GM23248 (cell line): ENCODE measurements around the gene GLE1. TPM values are rescaled to one million over a fixed set of nuclear protein-coding genes. Genes with fewer than 3 reads are reported as not detected.
A peak's percentile ranks its signal among the peaks of the same experiment; 100 is the strongest.

Experiments used
- DNase-seq: peaks from one replicate; pipeline ENCODE4 v3.0.0-alpha.2; 2015
- H2AFZ ChIP-seq: fragments of 200-600 bp; sonication (generic); 2 replicates; pipeline ENCODE4 v1.6.1; 2016; ENCODE audit warnings: antibody characterized with exemption
- H3F3A ChIP-seq: fragments of 200-600 bp; sonication (generic); 2 replicates; pipeline ENCODE4 v1.6.1; 2016; ENCODE audit warnings: mild to moderate bottlenecking, antibody characterized with exemption, mixed run types; ENCODE audit not compliant: insufficient read depth
- H3K27ac ChIP-seq: fragments of 200-600 bp; sonication (generic); 2 replicates; pipeline ENCODE4 v1.5.1; 2016; ENCODE audit warnings: mild to moderate bottlenecking
- H3K27me3 ChIP-seq: fragments of 200-600 bp; sonication (generic); replicated peaks from 2 replicates; pipeline ENCODE4 v1.6.1; 2016; ENCODE audit warnings: mild to moderate bottlenecking; ENCODE audit not compliant: insufficient read depth
- H3K36me3 ChIP-seq: fragments of 200-600 bp; sonication (generic); 2 replicates; pipeline ENCODE4 v1.6.1; 2016; ENCODE audit warnings: low read depth, mild to moderate bottlenecking
- H3K4me1 ChIP-seq: fragments of 200-600 bp; sonication (generic); 2 replicates; pipeline ENCODE4 v1.6.1; 2016; ENCODE audit warnings: mild to moderate bottlenecking; ENCODE audit not compliant: insufficient read depth
- H3K4me2 ChIP-seq: fragments of 200-600 bp; sonication (generic); one replicate; pipeline ENCODE4 v1.6.1; 2016; ENCODE audit warnings: mild to moderate bottlenecking; ENCODE audit not compliant: unreplicated experiment
- H3K4me3 ChIP-seq: fragments of 200-600 bp; sonication (generic); 2 replicates; pipeline ENCODE4 v1.5.1; 2016; ENCODE audit warnings: mild to moderate bottlenecking
- H3K79me2 ChIP-seq: fragments of 200-600 bp; sonication (generic); 2 replicates; pipeline ENCODE4 v1.6.1; 2016; ENCODE audit warnings: mild to moderate bottlenecking; ENCODE audit not compliant: insufficient read depth
- H3K9ac ChIP-seq: fragments of 200-600 bp; sonication (generic); 2 replicates; pipeline ENCODE4 v1.6.1; 2016; ENCODE audit warnings: mild to moderate bottlenecking
- H3K9me2 ChIP-seq: fragments of 200-600 bp; sonication (generic); 2 replicates; pipeline ENCODE4 v1.6.1; 2016; ENCODE audit warnings: mixed run types, mild to moderate bottlenecking, moderate library complexity; ENCODE audit not compliant: insufficient read depth
- H3K9me3 ChIP-seq: fragments of 200-600 bp; sonication (generic); one replicate; pipeline ENCODE4 v1.6.1; 2017; ENCODE audit warnings: low read depth
- H4K20me1 ChIP-seq: fragments of 200-600 bp; sonication (generic); 2 replicates; pipeline ENCODE4 v1.6.0; 2016; ENCODE audit not compliant: insufficient read depth
- EZH2 ChIP-seq: fragments of 200-600 bp; sonication (generic); IDR thresholded peaks from 2 replicates; pipeline ENCODE4 v1.6.1; 2018; ENCODE audit warnings: antibody characterized with exemption, mild to moderate bottlenecking; ENCODE audit not compliant: insufficient read depth, poor library complexity, severe bottlenecking
- EZH2phosphoT487 ChIP-seq: fragments of 200-600 bp; sonication (generic); IDR thresholded peaks from 2 replicates; pipeline ENCODE4 v1.6.1; 2018; ENCODE audit warnings: antibody characterized with exemption, moderate library complexity, mild to moderate bottlenecking, low read depth; ENCODE audit not compliant: insufficient read depth
- WGBS, 2 experiments: methylation state at CpG; one replicate each; pipeline ENCODE4 v1.1.6; 2015 to 2017; ENCODE audit warnings: low lambda C conversion rate in 2 of 2, low coverage in 1 of 2; ENCODE audit errors: missing lambda C conversion rate in 2 of 2; 5-methylcytosine and 5-hydroxymethylcytosine counted together
- in situ Hi-C: fragments of 300-500 bp; cut with MboI; formaldehyde crosslinking; loops from 2 replicates; pipeline ENCODE4 v1.15.0; 2020
- polyA plus RNA-seq: library from polyadenylated mRNA; unstranded; fragments of >200 nt; fragmentation: Nextera tagmentation; extraction: Ambion mirVana; gene quantifications from 2 replicates; pipeline ENCODE4 v1.2.1, GENCODE V29; 2016
- total RNA-seq: library from RNA; depleted of rRNA; stranded (reverse); fragments of >200 nt; shearing (Covaris generic); gene quantifications from 2 replicates; pipeline ENCODE4 v1.2.3, GENCODE V29; 2014

Gene GLE1
- total and polyA plus RNA-seq, 2 experiments from 2014 or later: 18.1 to 27.1 TPM

DNA sequence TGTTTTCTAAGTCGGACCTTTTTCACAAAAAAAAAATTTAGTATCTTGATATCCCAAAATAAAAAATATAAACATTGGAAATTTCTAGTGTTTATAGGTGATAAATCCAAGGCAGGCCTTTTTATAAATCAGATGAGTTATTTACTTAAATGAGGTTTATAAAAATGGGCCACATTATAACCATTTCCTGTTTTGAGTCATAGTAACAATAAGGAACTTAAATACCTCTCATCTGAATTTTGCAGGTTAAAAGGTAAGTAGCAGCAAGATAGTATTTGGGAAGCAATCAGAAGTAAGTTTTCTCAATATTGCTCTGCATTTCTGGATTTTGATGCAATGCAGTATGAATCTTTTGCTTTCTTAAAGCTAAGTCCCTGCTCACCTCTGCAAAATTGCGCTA is 51.8 kb downstream of the GLE1 start:
- peaks cover 86% of the 10 kb centered on the region for H3K79me2 ChIP-seq
- no peaks in the 10 kb centered on the region for H3K9me2 ChIP-seq
- no peaks in the 10 kb centered on the region for H3K36me3 ChIP-seq
- in situ Hi-C loops: no loop called here
- no peak overlapping the region for H3K9ac ChIP-seq
- no peak for TF ChIP-seq EZH2
- TF ChIP-seq EZH2phosphoT487: no peak
- no peak overlapping the region for H3K27ac ChIP-seq
- H3K4me1 ChIP-seq: peaks cover 59% of the 10 kb centered on the region
- H3F3A ChIP-seq: peaks cover 79% of the 10 kb centered on the region
- H3K9me3 ChIP-seq: no peaks in the 10 kb centered on the region
- H3K4me2 ChIP-seq: no peak overlapping the region
- 77 to 79% methylated on average over 2 of the region's 2 CpGs for WGBS, 2 experiments
- no peak for DNase-seq
- no peaks in the 10 kb centered on the region for H3K27me3 ChIP-seq
- peak overlapping the region; percentile 90; the same call in 1 of the 2 replicates for H3K4me3 ChIP-seq
- no peak overlapping the region for H2AFZ ChIP-seq
- H4K20me1 ChIP-seq: peaks cover 47% of the 10 kb centered on the region

DNA sequence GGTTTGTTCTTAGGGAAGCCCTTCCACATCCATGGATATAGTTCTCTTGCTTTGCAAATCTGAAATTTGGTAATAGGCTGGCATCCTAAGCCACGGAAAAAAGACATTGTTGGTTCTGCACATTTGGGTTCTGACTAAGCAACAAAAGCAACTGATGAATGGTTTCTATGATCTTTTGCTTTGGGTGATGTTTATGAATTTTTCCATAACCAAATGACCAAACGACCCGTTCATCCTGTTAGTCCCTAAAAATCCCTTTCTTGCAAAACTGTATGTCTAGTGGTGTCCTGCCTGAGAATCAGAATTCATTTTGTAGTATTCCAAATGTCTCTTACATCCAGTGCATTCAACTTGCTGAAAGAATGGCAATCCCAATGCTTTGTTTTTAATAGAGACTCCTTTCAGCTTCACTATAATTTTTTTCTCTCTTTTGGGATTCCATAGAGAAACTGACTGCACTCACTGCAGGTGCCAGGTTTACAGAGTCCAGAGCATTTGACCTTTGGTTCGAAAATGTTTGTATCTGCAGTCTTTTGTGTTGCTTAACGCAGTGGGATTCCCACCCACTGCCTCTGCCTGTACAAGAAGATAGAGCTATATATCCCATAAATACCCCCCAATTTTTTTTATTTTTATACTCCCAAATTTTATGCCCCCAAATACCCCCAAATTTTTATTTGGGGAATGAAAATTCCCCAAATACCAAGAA is 52.6 kb downstream of the GLE1 start:
- Histone ChIP-seq H3K4me3 (no peak overlapping the region), H3K4me2 (peak overlapping the region; percentile 11), H3K27ac (no peak overlapping the region), H3K9me3 (no peaks in the 10 kb centered on the region), H2AFZ (no peak overlapping the region), H3K36me3 (peaks cover 4% of the 10 kb centered on the region; the same call in 1 of the 2 replicates), H3K27me3 (no peaks in the 10 kb centered on the region), H3F3A (peaks cover 73% of the 10 kb centered on the region), H3K9ac (no peak overlapping the region), H3K9me2 (no peaks in the 10 kb centered on the region), H4K20me1 (peaks cover 52% of the 10 kb centered on the region), H3K79me2 (peaks cover 94% of the 10 kb centered on the region), H3K4me1 (peaks cover 54% of the 10 kb centered on the region)
- in situ Hi-C loops: no loop called here
- 79 to 83% methylated on average over 5 of the region's 5 CpGs for WGBS, 2 experiments
- TF ChIP-seq EZH2phosphoT487 (no peak), EZH2 (no peak)
- peak; percentile 17 for DNase-seq

DNA sequence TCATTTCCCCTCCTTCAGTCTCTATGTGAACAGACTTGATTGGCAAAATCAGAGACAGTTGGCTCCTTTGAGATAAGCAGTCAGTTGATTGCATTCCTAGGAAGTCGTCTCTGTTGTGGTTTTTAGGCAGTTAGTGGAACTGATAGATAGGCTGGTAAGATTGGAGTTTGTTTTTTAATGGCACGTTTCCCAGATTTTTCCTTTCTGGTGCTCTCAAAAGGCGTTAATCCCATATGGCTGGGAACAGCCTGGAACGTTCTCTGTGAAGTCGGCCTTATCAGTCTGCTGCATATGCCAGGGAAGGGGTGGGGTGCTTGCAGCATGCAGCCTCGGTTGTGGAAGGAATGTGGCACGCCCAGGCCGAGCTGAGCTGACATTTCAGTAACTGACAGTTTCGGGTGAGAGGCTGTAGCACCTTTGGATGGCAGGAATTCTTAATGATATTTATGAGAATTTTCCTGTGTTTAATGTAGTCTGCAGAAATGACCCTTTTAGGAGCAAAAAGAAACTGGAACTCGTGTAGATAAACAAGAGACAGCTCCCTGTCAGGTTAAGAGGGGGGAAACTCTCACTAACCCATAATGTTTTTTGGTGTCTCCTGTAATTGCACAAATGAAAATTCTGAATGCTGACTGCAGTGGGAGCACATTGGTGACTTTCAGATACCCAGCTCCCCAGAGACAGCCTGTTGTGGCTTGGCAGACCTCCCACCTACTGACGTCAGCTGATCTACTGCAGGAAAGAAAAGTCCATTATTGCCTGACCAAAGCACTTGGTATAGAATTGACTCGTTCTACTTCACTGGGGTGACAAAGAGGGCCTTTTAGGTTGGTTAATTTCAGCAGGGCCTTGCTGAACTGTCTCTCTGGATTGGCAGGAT is 54.2 kb downstream of the GLE1 start:
- Histone ChIP-seq H3K36me3 (peaks cover 8% of the 10 kb centered on the region; the same call in 1 of the 2 replicates), H3K4me1 (peaks cover 54% of the 10 kb centered on the region), H3K79me2 (peaks cover 98% of the 10 kb centered on the region), H3K27ac (peak overlapping the region; percentile 82), H3K27me3 (no peaks in the 10 kb centered on the region), H3K9me3 (no peaks in the 10 kb centered on the region), H3K4me3 (peak overlapping the region; percentile 59), H3F3A (peaks cover 66% of the 10 kb centered on the region), H3K9ac (peak overlapping the region; percentile 65), H3K4me2 (peak overlapping the region; percentile 74), H2AFZ (no peak overlapping the region), H3K9me2 (no peaks in the 10 kb centered on the region), H4K20me1 (peaks cover 55% of the 10 kb centered on the region)
- 1 to 3% methylated on average over 12 of the region's 12 CpGs for WGBS, 2 experiments
- TF ChIP-seq EZH2 (no peak), EZH2phosphoT487 (no peak)
- peak; percentile 90 for DNase-seq
- in situ Hi-C loops: no loop called here

DNA sequence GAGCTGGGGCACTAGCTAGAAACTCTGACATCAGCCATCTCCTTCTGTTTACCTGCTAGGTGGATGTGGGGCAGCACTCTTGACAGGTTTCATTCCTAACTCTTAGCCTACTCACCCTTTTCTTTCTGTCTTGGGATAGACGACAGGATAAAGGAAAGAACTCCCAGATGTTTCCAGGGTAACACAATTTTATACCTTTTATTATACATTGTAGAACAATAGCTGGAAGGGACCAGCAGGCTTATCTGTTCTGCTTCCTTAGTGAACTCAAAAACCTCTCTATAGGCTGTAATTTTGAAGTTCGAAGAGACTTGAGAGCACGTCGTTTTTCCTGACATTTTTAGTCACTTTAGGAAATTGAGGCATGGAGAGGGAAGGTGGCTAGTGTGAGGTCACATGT is 61.1 kb downstream of the GLE1 start:
- WGBS, 2 experiments: 94 to 100% methylated on average over 4 of the region's 4 CpGs
- no peak for DNase-seq
- in situ Hi-C loops: no loop called here

More for the DNA sequence above, 61.1 kb downstream of the GLE1 start:
- Histone ChIP-seq H3K27me3 (no peaks in the 10 kb centered on the region), H3K4me3 (no peak overlapping the region), H3K9me2 (no peaks in the 10 kb centered on the region), H3K27ac (no peak overlapping the region), H3K4me2 (no peak overlapping the region), H3F3A (peaks cover 24% of the 10 kb centered on the region), H2AFZ (no peak overlapping the region), H4K20me1 (peaks cover 25% of the 10 kb centered on the region), H3K36me3 (peaks cover 60% of the 10 kb centered on the region), H3K4me1 (no peaks in the 10 kb centered on the region), H3K9ac (no peak overlapping the region), H3K79me2 (peaks cover 98% of the 10 kb centered on the region), H3K9me3 (no peaks in the 10 kb centered on the region)
- no peak for TF ChIP-seq EZH2
- no peak for TF ChIP-seq EZH2phosphoT487
